Measurements from ENCODE around the gene TNFRSF1A. TPM values are rescaled to one million over a fixed set of nuclear protein-coding genes. Genes with fewer than 3 reads are reported as not detected.

TNFRSF1A gene
- total and polyA plus RNA-seq, 2 of the 13 experiments (the other 11 are each of a cell fraction or from before 2014, with no cell fraction given), result 41.5 to 61.2 TPM

GRCh38 chr12:6336889-6337853, 4.7 kb downstream of the TNFRSF1A start (continued):
- TF ChIP-seq ZNF142 (CRISPR knock-in tag; IDR thresholded peaks at IDR 0.05), result no peak
- 0 out of 2 replicates have a peak, but pooled peaks have one; percentile 70 for TF ChIP-seq WIZ (CRISPR knock-in tag; IDR thresholded peaks at IDR 0.05)
- no peak for TF ChIP-seq MAF1 (CRISPR knock-in tag; IDR thresholded peaks at IDR 0.05; ENCODE audit: borderline replicate concordance)
- TF ChIP-seq NKX3-1 (CRISPR knock-in tag; IDR thresholded peaks at IDR 0.05), result no peak
- 0 out of 2 replicates have a peak, but pooled peaks have one; percentile 21 for TF ChIP-seq ZNF670 (CRISPR knock-in tag; IDR thresholded peaks at IDR 0.05; ENCODE audit: borderline replicate concordance)
- no peak for TF ChIP-seq CHD4 (IDR thresholded peaks at IDR 0.05; ENCODE audit: borderline replicate concordance, low read length)
- peak; percentile 93; the same call in 1 of the 2 replicates for TF ChIP-seq ZNF598 (CRISPR knock-in tag; IDR thresholded peaks at IDR 0.05; ENCODE audit: borderline replicate concordance)
- TF ChIP-seq KLF11 (CRISPR knock-in tag; IDR thresholded peaks at IDR 0.05), result 0 out of 2 replicates have a peak, but pooled peaks have one; percentile 12
- TF ChIP-seq ZNF510 (CRISPR knock-in tag; IDR thresholded peaks at IDR 0.05; ENCODE audit: low read depth), result no peak
- TF ChIP-seq ZNF552 (CRISPR knock-in tag; IDR thresholded peaks at IDR 0.05; ENCODE audit: borderline replicate concordance), result no peak
- TF ChIP-seq ZSCAN22 (CRISPR knock-in tag; IDR thresholded peaks at IDR 0.05), result no peak
- TF ChIP-seq ZNF230 (CRISPR knock-in tag; IDR thresholded peaks at IDR 0.05), result 0 out of 2 replicates have a peak, but pooled peaks have one; percentile 60
- 0 out of 2 replicates have a peak, but pooled peaks have one; percentile 21 for TF ChIP-seq TAF1 (CRISPR knock-in tag; IDR thresholded peaks at IDR 0.05)
- peak; percentile 84; the same call in 1 of the 2 replicates for TF ChIP-seq NFATC3 (CRISPR knock-in tag; IDR thresholded peaks at IDR 0.05)
- no peak for TF ChIP-seq ZNF672 (CRISPR knock-in tag; IDR thresholded peaks at IDR 0.05)
- TF ChIP-seq ZNF276 (CRISPR knock-in tag; IDR thresholded peaks at IDR 0.05; ENCODE audit: low read depth), result peak; percentile 57; the same call in 1 of the 2 replicates
- 0 out of 2 replicates have a peak, but pooled peaks have one; percentile 35 for TF ChIP-seq CCDC6 (CRISPR knock-in tag; IDR thresholded peaks at IDR 0.05)
- TF ChIP-seq TFAP4 (IDR thresholded peaks at IDR 0.05; ENCODE audit: borderline replicate concordance, low read depth), result 0 out of 2 replicates have a peak, but pooled peaks have one; percentile 6
- peak; percentile 72; the same call in 1 of the 2 replicates for TF ChIP-seq CREBL2 (CRISPR knock-in tag; IDR thresholded peaks at IDR 0.05; ENCODE audit: borderline replicate concordance)
